Daoy (cell line): ENCODE data around the gene OBSCN. TPM values are rescaled to one million over a fixed set of nuclear protein-coding genes. Genes with fewer than 3 reads are reported as not detected.

ENCODE experiments used
- DNase-seq: peaks from one replicate; pipeline ENCODE4 v3.0.0-alpha.2; 2015; ENCODE audit warnings: low read depth
- total RNA-seq: library from RNA; depleted of rRNA; stranded (reverse); fragments of >200 nt; shearing (Covaris generic); gene quantifications from 2 replicates; pipeline ENCODE4 v1.2.3, GENCODE V29; 2014; rRNA removed

OBSCN gene
- total RNA-seq, 1 experiment from 2014 or later = 4.1 TPM

DNA sequence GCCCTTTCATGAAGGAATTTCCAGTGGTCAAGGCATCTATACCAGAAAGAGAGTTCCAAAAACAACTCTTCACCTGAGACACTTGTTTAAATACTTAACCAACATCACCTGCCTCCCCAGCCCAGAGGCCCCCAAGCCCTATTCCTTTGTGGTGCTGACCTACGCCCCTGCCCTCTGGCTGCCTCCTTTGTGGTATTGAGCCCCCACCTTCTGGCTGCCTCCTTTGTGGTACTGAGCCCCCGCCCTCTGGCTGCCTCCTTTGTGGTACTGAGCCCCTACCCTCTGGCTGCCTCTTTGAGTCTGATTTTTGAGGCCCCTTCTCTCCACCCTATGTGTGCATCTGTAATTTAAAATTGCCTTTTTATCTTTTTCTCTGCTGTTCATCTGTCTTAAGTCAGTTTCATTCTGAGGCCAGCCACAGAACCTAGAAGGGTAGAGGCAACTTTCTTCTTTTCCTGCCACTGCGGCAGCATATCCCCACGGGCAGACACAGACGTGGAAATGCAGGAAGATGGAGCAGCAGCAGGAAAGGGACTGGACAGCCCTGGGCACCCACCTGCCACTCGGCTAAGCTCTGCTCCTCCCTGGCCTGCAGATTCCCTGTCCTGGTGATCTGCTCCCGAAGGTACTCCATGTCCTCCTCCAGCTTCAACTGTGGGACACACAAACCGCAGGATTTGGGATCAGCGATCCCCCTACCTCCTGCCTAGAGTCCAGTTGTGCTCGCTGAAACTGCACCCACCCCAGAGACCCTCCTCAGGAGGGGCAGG is 205.6 kb downstream of the OBSCN start:
- no peak for DNase-seq

DNA sequence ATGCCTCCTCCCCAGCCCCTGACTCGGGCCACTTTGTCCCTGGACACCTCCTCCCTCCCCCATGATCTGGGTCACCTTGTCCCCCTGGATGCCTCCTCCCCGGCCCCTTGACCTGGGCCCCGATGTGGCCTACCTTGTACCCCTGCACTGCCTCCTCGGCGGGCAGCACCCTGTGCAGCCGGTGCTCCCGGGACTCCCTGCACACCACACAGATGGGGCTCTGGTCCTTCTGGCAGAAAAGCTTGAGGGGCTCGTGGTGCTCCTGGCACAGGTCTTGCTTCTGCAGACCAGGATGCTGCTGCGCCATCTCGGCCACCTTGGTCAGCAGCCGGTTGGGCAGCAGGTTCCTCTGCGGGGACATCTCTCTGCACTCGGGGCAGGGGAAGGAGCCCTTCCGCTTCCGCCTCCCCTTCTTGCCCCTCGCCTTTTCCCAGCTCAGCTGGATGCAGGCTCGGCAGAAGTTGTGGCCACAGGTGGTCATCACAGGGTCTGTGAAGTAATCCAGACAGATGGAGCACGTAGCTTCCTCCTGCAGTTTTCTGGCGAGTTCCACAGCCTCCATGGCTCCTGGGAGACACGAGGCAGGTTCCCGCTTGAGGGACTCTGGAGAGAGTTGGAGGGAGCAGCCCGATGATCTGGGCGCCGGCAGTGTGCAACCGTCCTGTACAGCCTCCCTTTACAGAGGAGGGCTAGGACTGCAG is 206.8 kb downstream of the OBSCN start:
- DNase-seq = no peak

DNA sequence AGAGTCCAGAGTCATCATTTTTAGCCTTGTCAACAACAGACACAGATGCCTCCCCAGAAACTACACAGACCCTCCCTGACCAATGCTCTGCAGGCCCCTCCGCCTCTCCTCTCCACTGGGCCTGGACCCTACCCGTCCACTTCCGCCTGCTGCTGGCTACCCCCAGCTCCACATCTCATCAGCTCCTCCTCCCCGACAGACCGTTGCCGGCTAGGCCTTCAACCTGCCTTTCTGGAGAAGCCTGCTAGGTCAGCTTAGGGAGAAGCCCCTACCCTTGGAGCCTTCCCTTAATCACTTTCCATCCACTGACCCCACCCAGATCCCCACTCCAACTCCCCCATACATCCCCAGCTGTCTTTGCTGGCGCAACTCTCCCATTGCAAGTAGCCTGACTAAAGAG is 207.4 kb downstream of the OBSCN start:
- DNase-seq = no peak

DNA sequence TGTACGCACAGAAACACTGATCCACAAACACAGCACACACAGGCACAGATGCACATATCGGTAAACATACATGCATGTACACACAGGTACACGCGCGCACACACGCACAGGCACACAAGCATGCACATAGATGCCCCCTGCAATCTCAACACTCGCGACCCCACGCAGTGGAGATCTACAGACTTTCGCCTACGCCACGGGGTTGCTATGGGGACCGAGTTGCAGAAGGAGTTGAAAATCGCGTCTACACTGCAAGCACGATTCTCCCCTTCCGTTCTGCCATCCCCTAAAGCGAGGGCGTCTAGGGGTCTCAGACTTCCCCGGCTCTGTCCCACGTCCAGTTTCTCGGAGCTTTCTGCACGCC is 208.0 kb downstream of the OBSCN start:
- DNase-seq = no peak

DNA sequence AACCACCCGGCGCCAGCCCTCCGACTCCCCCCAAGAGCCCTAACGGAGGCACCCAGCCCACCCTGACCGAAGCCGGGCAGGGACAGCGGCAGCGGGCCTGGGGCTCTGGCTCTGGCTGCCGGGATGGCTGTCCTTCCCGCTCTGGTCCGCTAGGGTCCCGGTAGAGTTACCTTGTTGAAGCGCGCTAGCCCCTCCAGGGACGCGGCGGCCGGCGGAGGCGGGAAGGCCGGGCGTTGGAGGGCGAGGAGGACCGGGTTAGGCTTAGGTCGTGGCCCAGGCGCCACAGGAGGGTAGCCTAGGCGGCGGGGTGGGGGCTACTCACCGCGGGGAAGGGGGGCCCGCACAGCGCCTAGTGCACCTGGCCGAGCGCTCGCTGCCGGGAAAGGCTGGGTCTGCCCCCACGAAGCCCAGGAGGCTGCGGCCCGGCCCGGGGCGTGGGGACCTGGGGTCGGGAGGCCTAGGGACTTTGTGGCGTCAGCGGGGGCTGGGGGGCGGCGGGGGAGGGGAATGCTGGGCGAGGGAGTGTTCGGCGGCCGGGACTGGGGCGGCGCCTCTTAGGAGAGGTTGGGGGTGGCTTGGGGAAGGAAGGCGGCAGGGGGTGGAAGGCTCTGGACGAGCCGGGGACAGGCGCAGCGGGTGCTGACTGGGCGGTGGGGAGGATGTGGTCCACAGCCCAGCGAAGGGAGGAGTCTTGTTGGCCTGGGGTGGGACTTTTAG is 208.5 kb downstream of the OBSCN start, which contains the start of gene TRIM17:
Gene TRIM17 (minus strand): TSS at position 645 of the 717 bp plus-strand sequence. CDS start 1,789 bp downstream, outside the sequence.
- peak; percentile 50 for DNase-seq

DNA sequence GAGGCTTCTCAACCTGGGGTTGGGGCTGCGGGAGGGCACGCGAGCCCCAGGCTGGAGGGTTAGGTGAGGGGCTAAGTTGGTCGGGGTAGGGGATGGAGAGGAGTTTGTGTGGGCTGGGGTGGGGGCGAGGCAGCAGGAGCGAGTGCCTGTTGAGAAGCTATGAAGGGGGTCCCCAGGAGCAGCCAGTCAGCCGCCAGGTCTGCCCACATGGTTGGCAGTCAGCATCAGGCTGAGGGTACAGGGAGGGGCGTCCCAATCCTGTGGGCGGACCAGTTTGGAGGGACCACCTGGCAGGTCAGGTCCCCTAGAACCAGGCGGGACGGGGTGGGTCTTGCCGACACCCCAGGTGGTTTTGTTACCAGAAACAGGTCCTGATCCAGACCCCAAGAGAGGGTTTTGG is 209.2 kb downstream of the OBSCN start:
- DNase-seq = no peak

DNA sequence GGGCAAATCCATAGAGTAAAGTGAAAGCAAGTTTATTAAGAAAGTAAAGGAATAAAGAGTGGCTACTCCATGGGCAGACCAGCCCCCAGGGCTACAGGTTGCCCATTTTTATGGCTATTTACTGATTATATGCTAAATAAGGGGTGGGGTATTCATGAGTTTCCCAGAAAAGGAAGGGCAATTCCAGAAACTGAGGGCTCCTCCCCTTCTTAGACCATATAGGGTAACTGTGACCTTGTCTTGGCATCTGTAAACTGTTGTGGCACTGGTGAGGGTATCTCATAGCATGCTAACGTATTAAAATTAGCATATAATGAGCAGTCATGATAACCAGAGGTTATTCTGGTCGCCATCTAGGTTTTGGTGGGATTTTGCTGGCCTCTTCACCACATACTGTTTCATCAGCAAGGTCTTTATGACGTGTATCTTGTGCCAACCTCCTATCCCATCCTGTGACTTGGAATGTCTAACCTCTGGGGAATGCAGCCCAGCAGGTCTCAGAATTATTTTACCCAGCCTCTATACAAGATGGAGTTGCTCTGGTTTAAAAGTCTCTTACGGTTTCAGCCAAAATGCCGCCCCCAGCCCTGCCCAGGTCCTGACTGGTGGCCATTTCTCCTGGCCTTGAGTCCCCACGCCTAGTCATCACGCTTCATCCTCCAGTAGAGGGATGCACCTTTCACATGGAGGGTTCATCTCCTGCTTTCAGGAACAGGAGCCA is 209.8 kb downstream of the OBSCN start:
- no peak for DNase-seq

DNA sequence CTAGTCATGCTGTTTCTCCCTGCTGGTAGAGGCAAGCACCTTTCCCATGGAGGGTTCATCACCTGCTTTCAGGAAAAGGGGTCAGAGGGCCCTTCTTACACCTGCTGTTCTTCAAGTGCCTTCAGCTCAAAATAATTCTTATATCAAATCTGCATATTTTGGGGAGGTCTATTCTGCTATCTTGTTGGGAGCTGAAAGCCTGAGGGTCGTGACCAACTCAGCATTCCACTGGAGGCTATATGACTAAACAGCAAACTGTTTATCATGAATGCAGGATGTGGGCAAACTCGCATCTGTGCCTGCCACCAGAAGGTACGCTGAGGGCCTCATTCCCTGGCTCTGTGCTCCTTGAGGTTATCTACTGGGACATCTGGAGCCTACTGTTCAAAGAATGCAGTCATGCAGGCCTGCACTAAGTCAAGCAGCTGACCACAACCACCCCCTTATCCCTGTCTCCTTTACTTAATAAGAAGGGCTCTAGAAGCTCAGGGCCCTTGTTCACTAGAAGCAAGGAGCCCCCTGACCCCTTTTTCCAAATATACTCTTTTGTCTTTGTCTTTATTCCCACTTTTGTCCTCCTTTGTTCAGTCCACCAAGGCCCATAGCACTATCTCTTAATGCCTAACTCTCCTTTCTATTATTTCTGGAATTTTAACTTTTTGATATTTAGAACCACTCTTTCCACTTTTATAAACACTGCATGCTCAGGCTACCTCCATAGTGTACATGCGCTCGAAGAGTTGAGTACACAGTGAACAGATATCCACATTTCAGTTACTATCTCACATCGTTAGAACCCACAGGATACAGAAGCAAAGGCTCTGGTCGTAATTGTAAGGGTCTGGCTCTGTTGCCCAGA is 213.4 kb downstream of the OBSCN start:
- DNase-seq = no peak

DNA sequence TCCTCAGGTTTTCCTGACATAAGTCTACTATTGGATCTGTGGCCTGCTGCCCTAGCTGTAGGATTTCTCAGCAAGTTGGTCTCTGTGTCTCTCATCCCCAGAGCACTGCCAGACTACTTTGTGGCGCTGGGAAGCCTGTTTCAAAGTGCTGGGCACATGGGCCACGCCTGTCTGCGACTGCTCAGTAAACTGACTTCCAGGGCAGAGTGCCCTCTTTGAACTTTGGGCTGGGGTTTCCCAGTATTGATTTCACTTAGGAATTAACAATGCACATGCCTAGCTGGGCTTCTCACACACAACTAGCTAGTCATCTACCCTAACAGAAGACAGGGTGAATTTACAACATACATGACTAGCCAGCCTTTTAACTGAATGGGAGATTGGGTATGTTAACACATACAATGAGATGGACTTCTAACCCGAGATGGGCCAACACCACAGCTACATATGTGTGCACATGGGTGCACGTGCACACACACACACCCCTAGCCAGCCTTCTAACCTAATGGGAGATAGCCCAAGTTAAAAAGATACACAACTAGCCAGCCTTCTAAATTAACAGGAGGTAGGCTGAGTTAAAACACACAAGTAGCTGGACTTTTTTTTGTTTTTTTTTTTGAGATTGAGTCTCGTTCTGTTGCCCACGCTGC is 215.7 kb downstream of the OBSCN start:
- no peak for DNase-seq

DNA sequence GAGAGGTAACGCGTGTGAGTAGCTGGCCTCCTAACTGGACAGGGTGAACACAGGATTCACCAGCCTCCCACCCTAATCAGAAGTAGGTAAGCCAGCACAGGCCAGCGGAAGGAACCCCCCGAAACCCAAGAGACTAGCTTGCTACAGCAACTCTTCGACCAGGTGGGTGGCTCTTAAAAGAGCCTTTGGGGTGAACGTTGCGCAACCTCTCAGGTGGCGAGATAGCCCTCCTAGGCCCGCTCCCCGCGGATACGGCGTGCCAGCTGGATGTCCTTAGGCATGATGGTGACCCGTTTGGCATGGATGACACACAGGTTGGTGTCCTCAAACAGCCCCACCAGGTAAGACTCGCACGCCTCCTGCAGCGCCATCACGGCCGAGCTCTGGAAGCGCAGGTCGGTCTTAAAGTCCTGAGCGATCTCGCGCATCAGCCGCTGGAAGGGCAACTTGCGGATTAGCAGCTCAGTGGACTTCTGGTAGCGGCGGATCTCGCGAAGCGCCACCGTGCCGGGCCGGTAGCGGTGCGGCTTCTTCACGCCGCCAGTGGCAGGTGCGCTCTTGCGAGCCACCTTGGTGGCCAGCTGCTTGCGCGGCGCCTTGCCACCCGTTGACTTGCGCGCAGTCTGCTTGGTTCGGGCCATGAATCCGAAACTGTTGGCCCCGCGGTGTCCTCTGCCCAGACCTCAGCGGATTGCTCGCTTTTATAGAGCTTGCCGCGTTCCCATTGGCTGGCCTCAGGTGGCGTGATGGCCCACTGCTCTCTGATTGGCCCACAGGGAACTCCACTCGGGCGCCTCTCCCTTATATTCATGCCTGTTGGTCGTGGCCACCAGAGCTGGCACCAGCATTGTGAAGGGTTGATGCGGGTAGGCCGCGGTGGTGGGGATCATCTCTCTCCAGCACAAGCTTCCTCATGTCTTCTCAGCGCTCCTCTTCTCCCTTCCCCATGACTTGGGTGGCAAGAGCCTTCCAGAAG is 217.1 kb downstream of the OBSCN start:
- no peak for DNase-seq

GRCh38 chr1:228426518-228427175 is 218.8 kb downstream of the OBSCN start:
- no peak for DNase-seq

- DNase-seq = no peak
Measured at GRCh38 chr1:228428412-228428811, 220.6 kb downstream of the OBSCN start.

Other genes with a start within 250 kb of the OBSCN start
- gene WNT3A, start 201.0 kb upstream of the OBSCN start, total RNA-seq = not detected in 2 replicates
- gene ARF1, start 125.3 kb upstream of the OBSCN start, total RNA-seq = 122 and 144 TPM in 2 replicates
- 14.8 and 19.9 TPM in 2 replicates for gene C1orf35, start 104.7 kb upstream of the OBSCN start, total RNA-seq
- 88.6 and 137 TPM in 2 replicates for gene MRPL55, start 98.7 kb upstream of the OBSCN start, total RNA-seq
- 218 and 268 TPM in 2 replicates for gene GUK1, start 67.8 kb upstream of the OBSCN start, total RNA-seq
- gene GJC2, start 58.1 kb upstream of the OBSCN start, total RNA-seq = 0.17 and 0.60 TPM in 2 replicates
- 3.5 and 5.1 TPM in 2 replicates for gene IBA57, start 42.2 kb upstream of the OBSCN start, total RNA-seq
- gene TRIM11, start 198.8 kb downstream of the OBSCN start, total RNA-seq = 20.7 and 32.6 TPM in 2 replicates
- not detected in 2 replicates for gene TRIM17, start 208.8 kb downstream of the OBSCN start, total RNA-seq